Right kidney (tissue), 1 donor: Measurements from ENCODE around the gene PLXNB2.

Source experiments
- DNase-seq: peaks from one replicate; pipeline ENCODE4 v3.0.0-alpha.2; 2016

The PLXNB2 gene

GRCh38 chr22:50233223-50233622 is 74.2 kb downstream of the PLXNB2 start:
- DNase-seq, result no peak

DNA sequence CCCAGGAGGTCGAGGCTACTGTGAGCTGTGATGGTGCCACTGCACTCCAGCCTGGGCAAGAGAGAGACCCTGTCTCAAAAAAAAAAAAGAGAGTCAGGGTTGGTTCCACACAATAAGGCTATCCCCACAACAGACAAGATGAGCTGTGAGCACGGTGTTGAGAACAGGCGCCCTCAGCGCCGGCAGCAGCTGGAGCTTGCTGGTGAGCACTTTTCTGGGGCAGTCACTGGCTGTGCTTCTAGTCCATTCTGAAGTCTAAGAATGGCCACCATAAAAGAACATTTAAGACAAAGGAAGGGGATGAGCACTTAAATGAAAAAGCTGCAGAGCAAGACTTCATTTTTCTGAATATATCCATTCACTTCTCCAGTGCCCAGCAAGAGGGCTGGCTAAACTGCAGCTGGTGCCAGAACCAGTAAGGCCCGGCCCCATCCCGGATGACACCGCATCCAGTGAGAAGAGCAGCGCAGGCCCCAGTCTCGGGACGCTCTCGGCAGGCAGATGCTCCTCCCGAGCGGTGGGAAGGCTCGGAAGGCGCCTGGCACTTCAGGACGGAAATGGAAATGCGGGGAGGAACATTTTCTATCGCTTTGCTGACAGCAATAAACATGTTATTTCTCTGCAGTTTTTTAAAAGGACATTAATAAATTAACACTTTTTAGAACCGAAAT is 74.8 kb downstream of the PLXNB2 start:
- no peak for DNase-seq

DNA sequence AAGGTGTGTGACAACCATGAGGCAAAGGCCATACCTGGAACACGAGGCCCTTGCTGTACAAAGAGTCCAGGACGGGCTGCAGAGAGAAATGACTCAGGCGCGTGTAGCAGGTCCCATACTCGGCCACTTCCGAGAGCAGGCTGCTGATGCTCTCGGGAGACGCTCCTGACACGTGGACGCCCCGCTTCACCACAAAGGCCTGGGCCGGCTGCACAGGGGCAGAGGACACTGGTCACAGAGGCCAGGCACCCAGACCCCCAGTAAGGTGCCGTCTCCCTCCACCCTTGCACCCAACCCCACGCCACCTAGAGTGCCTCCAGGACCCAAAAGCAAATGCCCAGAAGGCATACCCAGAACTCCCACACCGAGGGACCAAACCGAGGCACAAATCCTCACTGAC is 78.1 kb downstream of the PLXNB2 start:
- DNase-seq, result no peak

- DNase-seq, result no peak
These were observed 79.1 kb downstream of the PLXNB2 start for GRCh38 chr22:50228366-50228765.

GRCh38 chr22:50227579-50228215 is 79.7 kb downstream of the PLXNB2 start:
- no peak for DNase-seq

DNA sequence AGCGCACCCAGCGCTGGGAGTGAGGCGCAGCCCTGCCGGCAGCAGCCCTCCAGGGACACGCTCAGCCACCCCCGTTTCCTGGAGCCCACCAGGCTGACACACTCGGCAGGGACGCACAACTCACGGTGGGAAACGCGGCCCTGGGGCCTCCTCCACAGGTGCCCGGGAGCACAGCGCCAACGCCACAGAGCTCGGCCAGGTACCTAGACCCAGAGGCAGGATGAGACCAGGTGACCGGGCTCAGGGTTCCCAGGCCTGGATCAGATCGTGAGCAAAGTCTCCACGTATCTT is 80.6 kb downstream of the PLXNB2 start:
- DNase-seq, result no peak

GRCh38 chr22:50226063-50226874 is 81.2 kb downstream of the PLXNB2 start:
- no peak for DNase-seq

- DNase-seq, result no peak
These were observed 82.1 kb downstream of the PLXNB2 start for GRCh38 chr22:50225200-50225969.
